Neural cell (in vitro differentiated cells): ENCODE measurements around the gene BHLHE23. TPM values are rescaled to one million over a fixed set of nuclear protein-coding genes. Genes with fewer than 3 reads are reported as not detected.

Experiments used
- H2AFZ ChIP-seq: fragments of 200-600, 300-800 bp; sonication (generic), shearing (Covaris generic); 2 replicates; pipeline ENCODE4 v1.6.0; 2014; ENCODE audit warnings: low read depth, mild to moderate bottlenecking, antibody characterized with exemption, low read length, moderate library complexity
- H3F3A ChIP-seq: fragments of 200-600 bp; shearing (Covaris generic); 2 replicates; pipeline ENCODE4 v1.6.1; 2016; ENCODE audit warnings: mild to moderate bottlenecking, moderate library complexity, mixed read lengths, antibody characterized with exemption, low read length; ENCODE audit not compliant: insufficient read depth, poor library complexity, severe bottlenecking
- H3K27ac ChIP-seq: fragments of 200-600, 300-800 bp; sonication (generic), shearing (Covaris generic); 2 replicates; pipeline ENCODE4 v1.5.1; 2014; ENCODE audit warnings: mild to moderate bottlenecking, low read length, moderate library complexity
- H3K27me3 ChIP-seq: fragments of 300-800, 200-600 bp; sonication (generic), shearing (Covaris generic); 2 replicates; pipeline ENCODE4 v1.6.0; 2014; ENCODE audit warnings: mild to moderate bottlenecking, low read depth, low read length, moderate library complexity; ENCODE audit not compliant: insufficient read depth
- H3K36me3 ChIP-seq: fragments of 300-800, 200-600 bp; sonication (generic), shearing (Covaris generic); 2 replicates; pipeline ENCODE4 v1.5.1; 2014; ENCODE audit warnings: mild to moderate bottlenecking, antibody characterized with exemption, low read length, moderate library complexity; ENCODE audit not compliant: insufficient read depth
- H3K4me2 ChIP-seq: fragments of 300-800, 200-600 bp; sonication (generic), shearing (Covaris generic); 2 replicates; pipeline ENCODE4 v1.6.0; 2014; ENCODE audit warnings: mild to moderate bottlenecking, low read length
- H3K4me3 ChIP-seq: fragments of 300-800, 200-600 bp; sonication (generic), shearing (Covaris generic); 2 replicates; pipeline ENCODE4 v1.5.1; 2014; ENCODE audit warnings: mild to moderate bottlenecking, low read length, moderate library complexity
- H3K79me2 ChIP-seq: fragments of 200-600 bp; shearing (Covaris generic); replicated peaks from 2 replicates; pipeline ENCODE4 v1.6.0; 2014; ENCODE audit warnings: mild to moderate bottlenecking, low read length, moderate library complexity; ENCODE audit not compliant: insufficient read depth
- H3K9ac ChIP-seq: fragments of 300-800, 200-600 bp; sonication (generic), shearing (Covaris generic); 2 replicates; pipeline ENCODE4 v1.6.1; 2016; ENCODE audit warnings: mild to moderate bottlenecking, low read length, mixed read lengths
- H3K9me2 ChIP-seq: fragments of 200-600 bp; shearing (Covaris generic); 2 replicates; pipeline ENCODE4 v1.6.1; 2016; ENCODE audit warnings: mild to moderate bottlenecking, low read length, mixed read lengths; ENCODE audit not compliant: insufficient read depth
- H3K9me3 ChIP-seq: fragments of 200-600, 300-800 bp; sonication (generic), shearing (Covaris generic); 2 replicates; pipeline ENCODE4 v1.6.1; 2016; ENCODE audit warnings: mild to moderate bottlenecking, mixed run types, low read length, moderate library complexity, mixed read lengths
- H4K20me1 ChIP-seq: fragments of 200-600 bp; shearing (Covaris generic); 2 replicates; pipeline ENCODE4 v1.6.1; 2016; ENCODE audit warnings: mild to moderate bottlenecking, mixed run types; ENCODE audit not compliant: insufficient read depth
- EP300 ChIP-seq: fragments of 450-650 bp; conservative IDR thresholded peaks from 2 replicates; pipeline ENCODE4 v1.6.1; 2014; ENCODE audit warnings: antibody characterized with exemption, mild to moderate bottlenecking, moderate library complexity; ENCODE audit not compliant: poor library complexity, severe bottlenecking
- MXI1 ChIP-seq: fragments of 450-650 bp; conservative IDR thresholded peaks from 2 replicates; pipeline ENCODE4 v1.6.1; 2014; ENCODE audit warnings: antibody characterized with exemption, mild to moderate bottlenecking; ENCODE audit not compliant: poor library complexity, severe bottlenecking
- POLR2AphosphoS5 ChIP-seq: IDR thresholded peaks from 2 replicates; pipeline ENCODE4 v1.6.1; 2012
- RAD21 ChIP-seq: fragments of 450-650 bp; conservative IDR thresholded peaks from 2 replicates; pipeline ENCODE4 v1.6.1; 2014; ENCODE audit warnings: antibody characterized with exemption, mild to moderate bottlenecking, moderate library complexity
- REST ChIP-seq: IDR thresholded peaks from 2 replicates; pipeline ENCODE4 v1.6.1; 2012; ENCODE audit warnings: borderline replicate concordance
- SMC3 ChIP-seq: fragments of 450-650 bp; conservative IDR thresholded peaks from 2 replicates; pipeline ENCODE4 v1.6.1; 2014; ENCODE audit warnings: antibody characterized with exemption, mild to moderate bottlenecking, moderate library complexity; ENCODE audit not compliant: poor library complexity
- TAF1 ChIP-seq: IDR thresholded peaks from 2 replicates; pipeline ENCODE4 v1.6.1; 2012; ENCODE audit warnings: low read depth
- polyA plus RNA-seq: library from polyadenylated mRNA; depleted of rRNA; stranded (reverse); fragments of >200 nt; gene quantifications from 2 replicates; pipeline ENCODE4 v1.2.3, GENCODE V29; 2014
- TF ChIP-seq, protein P1 (sequence below): fragments of 450-650 bp; IDR thresholded peaks from 2 replicates; pipeline ENCODE4 v1.5.1; 2014; ENCODE audit warnings: antibody characterized with exemption, mild to moderate bottlenecking, moderate library complexity; ENCODE audit not compliant: poor library complexity, severe bottlenecking

Gene BHLHE23
- polyA plus RNA-seq, 1 donor from 2014 or later, result not detected

DNA sequence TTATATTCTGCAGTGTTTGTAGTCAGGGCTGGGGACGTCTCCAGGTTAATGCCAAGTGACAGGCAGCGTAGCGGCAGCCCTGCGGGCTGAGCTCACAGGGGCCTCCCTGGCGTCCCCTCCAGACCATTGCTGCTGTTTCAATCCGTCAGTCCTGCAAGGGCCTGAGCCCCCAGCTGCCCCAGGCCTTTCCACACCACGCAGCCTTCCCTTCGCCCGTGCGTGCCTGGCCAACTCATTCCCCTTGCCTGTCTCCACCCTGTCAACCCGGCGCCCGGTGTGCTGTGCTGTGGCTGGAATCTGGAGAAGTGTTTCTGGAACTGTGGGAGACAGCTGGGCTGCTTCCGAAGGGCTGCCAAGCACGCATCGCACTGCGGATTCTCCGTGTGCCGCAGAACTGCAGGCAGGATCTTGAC is 11.9 kb downstream of the BHLHE23 start:
- Histone ChIP-seq H3K4me2 (no peak overlapping the region), H2AFZ (no peak overlapping the region), H3K4me3 (no peak overlapping the region), H4K20me1 (no peaks in the 10 kb centered on the region), H3K9me2 (no peaks in the 10 kb centered on the region), H3K27me3 (no peaks in the 10 kb centered on the region), H3K27ac (no peak overlapping the region), H3K9me3 (no peaks in the 10 kb centered on the region), H3K79me2 (no peaks in the 10 kb centered on the region), H3K9ac (no peak overlapping the region), H3F3A (no peaks in the 10 kb centered on the region), H3K36me3 (no peaks in the 10 kb centered on the region)
- TF ChIP-seq MXI1 (no peak), TAF1 (no peak), REST (no peak), RAD21 (no peak), SMC3 (no peak)

GRCh38 chr20:62993856-62994494 is 12.8 kb downstream of the BHLHE23 start:
- no peak overlapping the region for H3K9ac ChIP-seq
- no peaks in the 10 kb centered on the region for H3K27me3 ChIP-seq
- no peaks in the 10 kb centered on the region for H3K9me2 ChIP-seq
- no peaks in the 10 kb centered on the region for H3K79me2 ChIP-seq
- no peak overlapping the region for H3K4me2 ChIP-seq
- no peaks in the 10 kb centered on the region for H3F3A ChIP-seq
- no peaks in the 10 kb centered on the region for H3K36me3 ChIP-seq
- no peaks in the 10 kb centered on the region for H3K9me3 ChIP-seq
- H4K20me1 ChIP-seq, result no peaks in the 10 kb centered on the region
- TF ChIP-seq EP300, result no peak
- no peak for TF ChIP-seq POLR2AphosphoS5
- TF ChIP-seq, protein P1, sequence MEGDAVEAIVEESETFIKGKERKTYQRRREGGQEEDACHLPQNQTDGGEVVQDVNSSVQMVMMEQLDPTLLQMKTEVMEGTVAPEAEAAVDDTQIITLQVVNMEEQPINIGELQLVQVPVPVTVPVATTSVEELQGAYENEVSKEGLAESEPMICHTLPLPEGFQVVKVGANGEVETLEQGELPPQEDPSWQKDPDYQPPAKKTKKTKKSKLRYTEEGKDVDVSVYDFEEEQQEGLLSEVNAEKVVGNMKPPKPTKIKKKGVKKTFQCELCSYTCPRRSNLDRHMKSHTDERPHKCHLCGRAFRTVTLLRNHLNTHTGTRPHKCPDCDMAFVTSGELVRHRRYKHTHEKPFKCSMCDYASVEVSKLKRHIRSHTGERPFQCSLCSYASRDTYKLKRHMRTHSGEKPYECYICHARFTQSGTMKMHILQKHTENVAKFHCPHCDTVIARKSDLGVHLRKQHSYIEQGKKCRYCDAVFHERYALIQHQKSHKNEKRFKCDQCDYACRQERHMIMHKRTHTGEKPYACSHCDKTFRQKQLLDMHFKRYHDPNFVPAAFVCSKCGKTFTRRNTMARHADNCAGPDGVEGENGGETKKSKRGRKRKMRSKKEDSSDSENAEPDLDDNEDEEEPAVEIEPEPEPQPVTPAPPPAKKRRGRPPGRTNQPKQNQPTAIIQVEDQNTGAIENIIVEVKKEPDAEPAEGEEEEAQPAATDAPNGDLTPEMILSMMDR, result no peak
- no peak for TF ChIP-seq TAF1
- no peak for TF ChIP-seq REST
- H3K4me3 ChIP-seq, result no peak overlapping the region
- H2AFZ ChIP-seq, result no peak overlapping the region
- H3K27ac ChIP-seq, result no peak overlapping the region
